H1 (cell line): ENCODE measurements around the gene EGFLAM. TPM values are rescaled to one million over a fixed set of nuclear protein-coding genes. Genes with fewer than 3 reads are reported as not detected.

ENCODE experiments used
- CTCF ChIA-PET: fragments of 300-600 bp; sonication (Branson Sonifier 250); formaldehyde crosslinking; loops from one replicate; lab custom pipeline; 2021; ENCODE audit not compliant: partially characterized antibody; lab: Charles Lee
- POLR2A ChIA-PET: fragments of 300-600 bp; sonication (Branson Sonifier 250); formaldehyde crosslinking; loops from one replicate; lab custom pipeline; 2021; ENCODE audit warnings: inconsistent platforms; ENCODE audit not compliant: partially characterized antibody; lab: Charles Lee
- DNase-seq, 2 experiments: peaks; one replicate each; pipeline versions ENCODE4 v3.0.0 to v3.0.0-alpha.2; 2010 to 2022; ENCODE audit warnings: low spot score in 2 of 2, low read depth in 1 of 2, mixed read lengths in 1 of 2
- FAIRE-seq: peaks from 2 replicates; lab custom pipeline; 2011; peaks lifted over from hg19 to GRCh38; lab: Jason Lieb, UNC
- H2AFZ ChIP-seq: 2 replicates; pipeline ENCODE4 v1.8.1; 2012; ENCODE audit warnings: low read length, inconsistent platforms
- H2AK5ac ChIP-seq: 2 replicates; pipeline ENCODE4 v1.6.1; 2013; ENCODE audit warnings: low read depth, low read length
- H2BK120ac ChIP-seq: replicated peaks from 2 replicates; pipeline ENCODE3; 2013; ENCODE audit warnings: low read depth, low read length, inconsistent platforms
- H2BK12ac ChIP-seq: 2 replicates; pipeline ENCODE4 v1.6.1; 2013; ENCODE audit warnings: low read depth, low read length
- H2BK15ac ChIP-seq: 2 replicates; pipeline ENCODE4 v1.6.1; 2013; ENCODE audit warnings: low read length
- H2BK20ac ChIP-seq: 2 replicates; pipeline ENCODE4 v1.6.1; 2013; ENCODE audit warnings: low read length
- H2BK5ac ChIP-seq: 2 replicates; pipeline ENCODE4 v1.6.1; 2013; ENCODE audit warnings: low read depth, low read length
- H3K14ac ChIP-seq: 2 replicates; pipeline ENCODE4 v1.6.1; 2013; ENCODE audit warnings: inconsistent platforms; ENCODE audit not compliant: insufficient read length
- H3K18ac ChIP-seq: 2 replicates; pipeline ENCODE4 v1.6.1; 2013; ENCODE audit warnings: low read length; ENCODE audit errors: extremely low read depth
- H3K23ac ChIP-seq: 2 replicates; pipeline ENCODE4 v1.6.1; 2013; ENCODE audit warnings: inconsistent platforms; ENCODE audit not compliant: insufficient read length
- H3K23me2 ChIP-seq: 2 replicates; pipeline ENCODE4 v1.6.1; 2013; ENCODE audit warnings: low read depth, low read length
- H3K27ac ChIP-seq: 2 replicates; pipeline ENCODE4 v1.6.1; 2011; ENCODE audit warnings: low read depth, low read length, inconsistent platforms
- H3K27me3 ChIP-seq, 4 experiments: replicated peaks in 1 of 4; 1 replicate in 1 of 4; 2 replicates in 3 of 4; pipeline versions ENCODE4 v1.6.1 to v1.8.1; 2011 to 2013; ENCODE audit warnings: low read length in 3 of 4, mild to moderate bottlenecking in 3 of 4, inconsistent platforms in 2 of 4, mixed read lengths in 2 of 4, moderate library complexity in 1 of 4; ENCODE audit not compliant: control insufficient read depth in 3 of 4, insufficient read depth in 3 of 4; ENCODE audit errors: extremely low read depth in 1 of 4
- H3K36me3 ChIP-seq, 4 experiments: 2 replicates each; pipeline versions ENCODE4 v1.6.1 to v1.8.1; 2011 to 2013; ENCODE audit warnings: mild to moderate bottlenecking in 4 of 4, low read length in 3 of 4, moderate library complexity in 2 of 4, control low read depth in 1 of 4, inconsistent platforms in 1 of 4; ENCODE audit not compliant: insufficient read depth in 4 of 4, control insufficient read depth in 2 of 4
- H3K4ac ChIP-seq: replicated peaks from 2 replicates; pipeline ENCODE3; 2013; ENCODE audit warnings: low read length, low read depth, mixed read lengths, inconsistent platforms; ENCODE audit not compliant: insufficient read length
- H3K4me1 ChIP-seq, 4 experiments: replicated peaks in 1 of 4; 1 replicate in 1 of 4; 2 replicates in 3 of 4; pipeline versions ENCODE4 v1.6.1 to v1.8.1; 2011 to 2013; ENCODE audit warnings: low read length in 3 of 4, inconsistent platforms in 2 of 4, mixed read lengths in 1 of 4; ENCODE audit not compliant: insufficient read depth in 4 of 4, control insufficient read depth in 3 of 4
- H3K4me2 ChIP-seq, 2 experiments: 2 replicates each; pipeline versions ENCODE4 v1.6.1 to v1.8.1; 2011 to 2013; ENCODE audit warnings: low read depth in 2 of 2, low read length in 2 of 2, control low read depth in 1 of 2, inconsistent platforms in 1 of 2, mild to moderate bottlenecking in 1 of 2; ENCODE audit not compliant: insufficient read depth in 1 of 2
- H3K4me3 ChIP-seq, 4 experiments: fragments of 200-600, 300-600 bp in 1 of 4; sonication (generic), shearing (Covaris generic), sonication (Bioruptor Twin) in 1 of 4; 2 replicates each; pipeline versions ENCODE4 v1.5.1 to v1.8.1; 2011 to 2016; ENCODE audit warnings: low read length in 4 of 4, low read depth in 3 of 4, control low read depth in 2 of 4, inconsistent platforms in 2 of 4, mild to moderate bottlenecking in 2 of 4, mixed read lengths in 1 of 4, moderate library complexity in 1 of 4; ENCODE audit not compliant: insufficient read depth in 2 of 4; ENCODE audit errors: extremely low read depth in 1 of 4
- H3K56ac ChIP-seq: replicated peaks from 2 replicates; pipeline ENCODE3; 2013; ENCODE audit warnings: low read depth, mild to moderate bottlenecking, mixed read lengths, low read length, inconsistent platforms; ENCODE audit not compliant: insufficient read length
- H3K79me1 ChIP-seq: 2 replicates; pipeline ENCODE4 v1.6.1; 2013; ENCODE audit warnings: low read depth, low read length, control low read depth
- H3K79me2 ChIP-seq, 2 experiments: 2 replicates each; pipeline versions ENCODE4 v1.6.1 to v1.8.1; 2012 to 2013; ENCODE audit warnings: low read length in 2 of 2, mild to moderate bottlenecking in 2 of 2, inconsistent platforms in 1 of 2; ENCODE audit not compliant: insufficient read depth in 2 of 2, control insufficient read depth in 1 of 2
- H3K9ac ChIP-seq, 4 experiments: replicated peaks in 1 of 4; 1 replicate in 1 of 4; 2 replicates in 3 of 4; pipeline versions ENCODE4 v1.6.1 to v1.8.1; 2011 to 2013; ENCODE audit warnings: low read depth in 3 of 4, low read length in 3 of 4, control low read depth in 2 of 4, mild to moderate bottlenecking in 2 of 4, moderate library complexity in 2 of 4, inconsistent platforms in 1 of 4; ENCODE audit errors: extremely low read depth in 1 of 4
- H3K9me3 ChIP-seq, 2 experiments: 2 replicates each; pipeline versions ENCODE4 v1.6.1 to v1.8.1; 2012 to 2013; ENCODE audit warnings: mild to moderate bottlenecking in 2 of 2, moderate library complexity in 2 of 2, control low read depth in 1 of 2, inconsistent platforms in 1 of 2, low read depth in 1 of 2, low read length in 1 of 2, mixed read lengths in 1 of 2; ENCODE audit not compliant: insufficient read depth in 2 of 2
- H4K20me1 ChIP-seq, 2 experiments: replicated peaks in 1 of 2; 2 replicates each; pipeline versions ENCODE3 to v1.8.1; 2011 to 2013; ENCODE audit warnings: inconsistent platforms in 2 of 2, low read length in 2 of 2, mild to moderate bottlenecking in 1 of 2; ENCODE audit not compliant: insufficient read depth in 2 of 2, control insufficient read depth in 1 of 2
- H4K5ac ChIP-seq: 2 replicates; pipeline ENCODE4 v1.6.1; 2013; ENCODE audit warnings: low read length, low read depth, mixed read lengths, inconsistent platforms; ENCODE audit not compliant: insufficient read length
- H4K8ac ChIP-seq: 2 replicates; pipeline ENCODE4 v1.8.0; 2013; ENCODE audit warnings: mild to moderate bottlenecking, moderate library complexity, low read length, inconsistent platforms; ENCODE audit not compliant: insufficient read depth; ENCODE audit errors: extremely low read depth
- H4K91ac ChIP-seq: replicated peaks from 2 replicates; pipeline ENCODE3; 2013; ENCODE audit warnings: low read length, mixed read lengths, inconsistent platforms; ENCODE audit not compliant: insufficient read length
- BCL11A ChIP-seq, 2 experiments: IDR thresholded peaks; one replicate each; pipeline ENCODE4 v1.6.1; 2011; ENCODE audit warnings: low read depth in 2 of 2, low read length in 2 of 2, mild to moderate bottlenecking in 2 of 2
- CBX5 ChIP-seq: fragments of 300-800, 300-1000 bp; sonication (generic); IDR thresholded peaks from 2 replicates; pipeline ENCODE4 v1.7.1; 2016; ENCODE audit warnings: antibody characterized with exemption, low read length, low read depth
- CBX8 ChIP-seq: fragments of 300-800, 300-1000 bp; sonication (generic); IDR thresholded peaks from 2 replicates; pipeline ENCODE4 v1.7.1; 2016; ENCODE audit warnings: low read depth, low read length, borderline replicate concordance
- EGR1 ChIP-seq: IDR thresholded peaks from 2 replicates; pipeline ENCODE4 v1.6.1; 2011; ENCODE audit warnings: low read depth, low read length, borderline replicate concordance
- KDM1A ChIP-seq: fragments of 200-600, 300-600 bp; sonication (generic); IDR thresholded peaks from 2 replicates; pipeline ENCODE4 v1.7.1; 2016; ENCODE audit warnings: mild to moderate bottlenecking, low read length, borderline replicate concordance
- SRF ChIP-seq: IDR thresholded peaks from 2 replicates; pipeline ENCODE4 v1.6.1; 2011; ENCODE audit warnings: mild to moderate bottlenecking, low read depth, low read length, moderate library complexity
- WGBS, 2 experiments: shearing (Covaris generic) in 1 of 2; methylation state at CpG; one replicate each; pipeline versions ENCODE4 v1.1.6 to v1.1.7; 2013 to 2015; ENCODE audit warnings: low lambda C conversion rate in 2 of 2, mixed read lengths in 2 of 2, inconsistent platforms in 1 of 2, low coverage in 1 of 2, missing lambda C conversion rate in 1 of 2; ENCODE audit not compliant: insufficient replicate concordance in 2 of 2, insufficient coverage in 1 of 2, insufficient read length in 1 of 2; ENCODE audit errors: extremely low coverage in 1 of 2, missing lambda C conversion rate in 1 of 2; 5-methylcytosine and 5-hydroxymethylcytosine counted together
- polyA plus RNA-seq, 7 experiments: library from polyadenylated mRNA; depleted of rRNA in 3 of 7; stranded (reverse) in 5 of 7; unstranded in 2 of 7; fragments of >200 nt in 5 of 7; fragments of 200-250 nt in 2 of 7; gene quantifications; 1 replicate in 5 of 7; 2 replicates in 1 of 7; 4 replicates in 1 of 7; pipeline versions ENCODE4 v1.2.1 to v1.2.3, GENCODE V29; 2011 to 2013; ENCODE audit warnings: missing spikeins in 2 of 7, mixed read lengths in 2 of 7
- total RNA-seq: library from RNA; stranded (reverse); fragmentation: NEBNext Ultra II Directional; extraction: Animal tissue kit (Norgen Biotek cat#: 25700); gene quantifications from 2 replicates; pipeline ENCODE4 v1.2.1, GENCODE V29; 2021
- TF ChIP-seq, protein P1 (sequence below): IDR thresholded peaks from 2 replicates; pipeline ENCODE4 v1.6.1; 2012; ENCODE audit warnings: low read length, inconsistent platforms

EGFLAM gene
- total and polyA plus RNA-seq, 2 of the 8 experiments (the other 6 are each of a cell fraction or from before 2014, with no cell fraction given) = 0.20 to 0.24 TPM

DNA sequence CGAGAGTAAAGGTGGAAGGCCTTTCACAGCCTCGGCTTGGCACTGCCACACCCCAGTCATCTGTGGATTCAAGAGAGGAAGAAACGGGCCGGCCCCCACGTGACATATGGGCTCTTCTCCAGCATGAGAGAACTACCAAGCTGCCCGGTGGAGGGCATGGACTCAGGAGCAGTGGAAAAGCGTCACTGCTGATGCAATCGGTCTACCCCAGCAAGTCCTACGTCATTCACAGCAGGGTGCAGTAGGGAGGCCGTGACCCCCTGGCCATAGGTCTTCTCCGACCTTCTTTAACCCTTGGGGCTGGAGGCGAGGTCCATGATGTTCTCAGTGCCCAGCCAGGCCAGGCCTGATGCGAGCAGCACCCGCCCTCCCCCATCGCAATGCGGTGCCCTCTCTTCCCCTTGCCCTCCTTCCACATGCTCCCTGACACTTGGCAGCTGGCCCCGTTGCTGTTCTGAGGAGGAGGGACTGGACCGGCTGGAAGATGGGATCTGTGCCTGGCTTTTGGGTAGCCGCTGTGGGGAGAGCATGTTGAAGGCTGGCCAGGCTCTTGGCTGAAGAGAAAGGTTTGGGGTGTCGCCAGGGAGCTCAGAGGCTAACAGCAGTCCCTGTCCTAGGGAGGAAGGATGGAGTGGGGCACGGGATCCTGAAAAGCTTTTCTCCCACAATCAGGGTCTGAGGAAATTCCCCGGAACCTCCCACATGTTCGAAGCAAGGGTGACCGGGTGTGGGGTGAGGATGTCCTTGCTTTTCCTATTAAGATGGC, 208.2 kb downstream of the EGFLAM start:
- H2BK120ac ChIP-seq = no peak overlapping the region
- H3K27me3 ChIP-seq = no peaks in the 10 kb centered on the region
- H3K56ac ChIP-seq = no peak overlapping the region
- no peak overlapping the region for H3K14ac ChIP-seq
- 87% methylated on average over 19 of the region's 24 CpGs; no CpG with 5 or more reads in 1 of the 2 experiments for WGBS, 2 experiments
- no peak overlapping the region for H3K23ac ChIP-seq
- H3K18ac ChIP-seq = no peak overlapping the region
- H3K4ac ChIP-seq = no peak overlapping the region
- H3K27ac ChIP-seq = no peak overlapping the region
- H3K4me3 ChIP-seq = no peak overlapping the region
- no peaks in the 10 kb centered on the region for H3K9me3 ChIP-seq
- POLR2A ChIA-PET = no interaction called here
- H3K36me3 ChIP-seq = no peaks in the 10 kb centered on the region
- DNase-seq (no peak), FAIRE-seq (no peak)
- CTCF ChIA-PET = interaction anchor here (0.6 to 2.0 kb wide), 4 partner anchors 21 to 100 kb away, joined by 3 to 8 read pairs (median 4); no protein-coding TSS in a partner anchor
- H4K8ac ChIP-seq = no peak overlapping the region
- H2AK5ac ChIP-seq = no peak overlapping the region
- H4K20me1 ChIP-seq = no peaks in the 10 kb centered on the region
- peak overlapping the region; percentile 14; the same call in 1 of the 2 replicates for H2BK12ac ChIP-seq
- H3K79me2 ChIP-seq = no peaks in the 10 kb centered on the region
- H3K4me2 ChIP-seq = no peak overlapping the region
- no peak overlapping the region for H3K9ac ChIP-seq
- H3K79me1 ChIP-seq = no peaks in the 10 kb centered on the region
- 0 out of 2 replicates have a peak overlapping the region, but pooled peaks have one; percentile 44 for H2AFZ ChIP-seq
- H4K5ac ChIP-seq = no peak overlapping the region
- H2BK15ac ChIP-seq = peak overlapping the region; percentile 8; the same call in 1 of the 2 replicates
- no peaks in the 10 kb centered on the region for H3K23me2 ChIP-seq
- H4K91ac ChIP-seq = peak overlapping the region; percentile 6
- H3K4me1 ChIP-seq = peaks cover 0 to 12% (median 2%) of the 10 kb centered on the region in 4 experiments; a peak in 3 of 7 replicates
- 0 out of 2 replicates have a peak overlapping the region, but pooled peaks have one; percentile 18 for H2BK20ac ChIP-seq
- H2BK5ac ChIP-seq = peak overlapping the region; percentile 57; the same call in 1 of the 2 replicates
- TF ChIP-seq EGR1 (no peak), CBX5 (no peak), BCL11A (IDR thresholded peaks at IDR 0.05; ENCODE audit: low read depth in 2 of 2, low read length in 2 of 2) (no peak), KDM1A (no peak), SRF (no peak), CBX8 (no peak)
- TF ChIP-seq, protein P1, sequence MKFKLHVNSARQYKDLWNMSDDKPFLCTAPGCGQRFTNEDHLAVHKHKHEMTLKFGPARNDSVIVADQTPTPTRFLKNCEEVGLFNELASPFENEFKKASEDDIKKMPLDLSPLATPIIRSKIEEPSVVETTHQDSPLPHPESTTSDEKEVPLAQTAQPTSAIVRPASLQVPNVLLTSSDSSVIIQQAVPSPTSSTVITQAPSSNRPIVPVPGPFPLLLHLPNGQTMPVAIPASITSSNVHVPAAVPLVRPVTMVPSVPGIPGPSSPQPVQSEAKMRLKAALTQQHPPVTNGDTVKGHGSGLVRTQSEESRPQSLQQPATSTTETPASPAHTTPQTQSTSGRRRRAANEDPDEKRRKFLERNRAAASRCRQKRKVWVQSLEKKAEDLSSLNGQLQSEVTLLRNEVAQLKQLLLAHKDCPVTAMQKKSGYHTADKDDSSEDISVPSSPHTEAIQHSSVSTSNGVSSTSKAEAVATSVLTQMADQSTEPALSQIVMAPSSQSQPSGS = no peak
